DMS153 treated with DMSO at 0.1 percent for 48 hours (cell line): ENCODE data around the gene SCYL3.

ENCODE experiments used
- DNase-seq: peaks from one replicate; lab custom pipeline; 2025; ENCODE audit not compliant: unreplicated experiment; lab: John Stamatoyannopoulos, UW

SCYL3 gene

GRCh38 chr1:169901115-169901514 lies 7.4 kb upstream of the SCYL3 start:
- DNase-seq = no peak

GRCh38 chr1:169900571-169900970 lies 6.9 kb upstream of the SCYL3 start:
- no peak for DNase-seq

GRCh38 chr1:169899519-169900217 lies 6.0 kb upstream of the SCYL3 start:
- no peak for DNase-seq

- no peak for DNase-seq
These were observed 2.3 kb upstream of the SCYL3 start for GRCh38 chr1:169896013-169896412.

DNA sequence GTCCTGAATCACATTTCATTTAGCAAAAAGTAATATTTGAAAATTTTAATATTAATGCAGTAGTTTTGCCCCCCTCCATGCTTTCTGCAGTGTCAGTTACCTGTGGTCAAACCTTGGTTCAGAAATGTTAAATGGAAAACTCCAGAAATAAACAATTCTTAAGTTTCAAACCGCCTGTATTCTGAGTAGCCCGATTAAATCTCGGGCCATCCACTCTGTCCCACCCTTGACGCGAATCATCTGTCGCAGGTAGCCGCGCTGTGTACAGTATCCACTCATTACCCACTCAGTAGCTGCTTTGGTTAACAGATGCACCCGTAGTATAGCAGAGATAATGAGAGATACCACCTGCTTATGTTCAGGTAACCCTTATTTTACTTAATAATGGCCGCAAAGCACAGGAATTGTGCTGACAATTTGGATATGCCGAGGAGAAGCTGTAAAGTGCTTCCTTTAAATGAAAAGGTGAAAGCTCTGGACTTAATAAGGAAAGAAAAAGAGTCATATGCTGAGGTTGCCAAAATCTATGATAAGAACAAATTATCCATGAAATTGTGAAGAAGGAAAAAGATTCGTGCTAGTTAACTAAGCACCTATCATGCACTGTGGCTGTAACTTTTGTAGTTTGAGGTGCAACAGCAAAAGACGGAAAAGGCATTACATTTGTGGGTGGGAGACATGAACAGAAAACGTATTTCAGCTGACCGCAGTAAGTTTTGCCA lies 889 bp upstream of the SCYL3 start:
- no peak for DNase-seq

GRCh38 chr1:169892927-169893644 lies 610 bp downstream of the SCYL3 start:
- peak; percentile 62 for DNase-seq

GRCh38 chr1:169892176-169892926 lies 1.3 kb downstream of the SCYL3 start:
- DNase-seq = no peak

DNA sequence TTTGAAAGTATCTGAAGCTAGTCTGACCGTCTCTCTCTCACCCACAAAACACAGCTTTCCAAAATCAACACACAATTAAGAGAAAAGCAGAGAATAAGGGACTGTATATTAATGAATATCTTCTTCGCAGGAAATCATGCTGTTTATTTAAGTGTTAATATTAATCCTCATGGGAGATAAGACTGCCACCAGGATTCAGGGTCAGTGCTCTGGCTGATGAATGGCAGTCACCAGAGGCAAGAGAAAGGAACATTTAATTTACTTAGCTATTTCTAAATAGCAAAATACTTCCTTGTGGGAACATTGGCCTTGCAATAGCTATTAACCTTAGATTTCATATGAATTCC lies 2.2 kb downstream of the SCYL3 start:
- no peak for DNase-seq

GRCh38 chr1:169890761-169891538 lies 2.7 kb downstream of the SCYL3 start:
- DNase-seq = no peak

- no peak for DNase-seq
These were observed 3.8 kb downstream of the SCYL3 start for GRCh38 chr1:169889871-169890270.

- no peak for DNase-seq
These were observed 6.8 kb downstream of the SCYL3 start for GRCh38 chr1:169886931-169887330.

DNA sequence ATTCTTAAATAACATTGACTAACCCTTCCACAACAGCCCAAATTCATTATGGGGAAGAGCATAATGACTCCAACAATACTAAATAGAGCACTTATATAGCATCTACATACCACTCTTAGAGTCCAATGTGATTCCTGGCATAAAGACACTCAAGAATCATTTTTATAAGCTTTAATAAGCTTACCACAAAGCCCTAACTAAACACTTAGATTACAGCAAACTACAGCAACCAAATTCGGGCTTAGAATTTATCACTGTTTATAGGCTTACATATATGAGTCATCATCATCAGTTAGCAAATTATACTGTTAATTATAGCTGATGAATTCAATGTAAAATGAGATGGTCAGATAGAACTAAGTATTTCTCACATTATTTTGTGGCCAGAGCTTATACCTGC lies 7.3 kb downstream of the SCYL3 start:
- DNase-seq = no peak

- DNase-seq = no peak
These were observed 8.5 kb downstream of the SCYL3 start for GRCh38 chr1:169885207-169885606.

DNA sequence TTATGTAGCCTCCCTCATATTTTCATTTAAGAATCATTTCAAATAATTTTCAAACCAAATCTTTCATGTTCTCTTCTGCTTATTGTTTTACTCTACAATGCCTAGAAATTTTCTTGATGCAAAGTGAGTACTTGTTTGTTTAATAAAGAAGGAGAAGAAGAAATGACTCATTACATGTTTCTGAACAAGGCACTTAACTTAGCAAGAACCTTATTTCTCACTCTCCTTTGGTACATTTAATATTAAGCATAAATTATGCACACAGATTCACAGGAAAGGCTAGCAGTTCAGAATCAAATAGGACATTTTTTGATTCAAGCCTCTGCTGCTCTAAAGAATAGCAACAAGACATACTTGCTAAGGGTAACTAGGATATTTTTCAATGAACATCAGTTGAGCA lies 9.1 kb downstream of the SCYL3 start:
- no peak for DNase-seq

DNA sequence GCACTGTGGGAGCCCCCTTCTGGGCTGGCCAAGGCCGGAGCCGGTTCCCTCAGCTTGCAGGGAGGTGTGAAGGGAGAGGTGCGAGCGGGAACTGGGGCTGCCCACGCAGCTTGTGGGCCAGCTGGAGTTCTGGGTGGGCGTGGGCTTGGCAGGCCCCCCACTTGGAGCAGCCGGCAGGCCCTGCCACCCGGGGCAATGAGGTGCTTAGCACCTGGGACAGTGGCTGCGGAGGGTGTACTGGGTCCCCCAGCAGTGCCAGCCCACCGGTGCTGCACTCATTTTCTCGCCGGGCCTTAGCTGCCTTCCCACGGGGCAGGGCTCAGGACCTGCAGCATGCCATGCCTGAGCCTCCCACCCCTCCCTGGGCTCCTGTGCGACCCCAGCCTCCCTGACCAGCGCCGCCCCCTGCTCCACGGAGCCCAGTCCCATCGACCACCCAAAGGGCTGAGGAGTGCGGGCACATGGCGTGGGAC lies 11.6 kb downstream of the SCYL3 start:
- no peak for DNase-seq

DNA sequence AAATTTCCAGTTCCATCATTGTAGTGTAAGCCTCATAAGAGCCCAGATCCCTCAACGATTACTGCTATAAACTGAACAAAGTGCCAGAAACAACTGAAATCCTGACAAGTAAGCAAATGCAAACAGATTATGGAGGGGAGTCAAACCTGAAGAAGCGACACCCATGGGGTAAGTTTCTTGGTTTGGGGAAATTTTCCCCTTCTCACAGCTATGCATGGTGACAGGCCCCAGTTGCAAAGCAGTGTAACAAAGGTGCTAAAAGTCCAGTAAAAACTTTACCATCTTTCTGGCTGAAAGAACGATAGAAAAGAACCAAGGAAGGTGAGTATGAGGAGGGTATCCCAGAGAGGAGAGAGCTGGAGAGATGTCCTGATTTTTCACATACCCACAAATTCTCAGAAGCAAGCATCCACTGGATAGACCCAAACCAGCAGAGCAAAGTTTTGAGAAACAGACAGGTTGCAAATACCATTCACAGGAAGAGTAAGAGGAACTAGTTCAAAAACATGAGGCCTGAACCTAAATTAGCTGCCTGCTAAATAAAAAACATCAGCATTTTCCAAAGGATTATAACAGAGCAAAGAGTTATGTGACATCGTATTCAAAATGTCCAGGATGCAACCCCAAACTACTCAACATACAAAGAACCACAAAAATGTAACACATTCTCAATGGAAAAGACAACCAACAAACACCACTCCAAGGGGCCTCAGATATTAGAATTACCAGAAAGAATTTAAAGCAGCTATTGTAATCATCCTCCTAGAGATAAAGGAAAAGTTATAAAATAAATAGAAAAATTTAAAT lies 14.5 kb downstream of the SCYL3 start:
- DNase-seq = no peak

- no peak for DNase-seq
These were observed 15.2 kb downstream of the SCYL3 start for GRCh38 chr1:169878498-169878897.

- no peak for DNase-seq
These were observed 15.8 kb downstream of the SCYL3 start for GRCh38 chr1:169877800-169878491.

- DNase-seq = no peak
These were observed 19.5 kb downstream of the SCYL3 start for GRCh38 chr1:169874229-169874628.
